Neural crest cell (in vitro differentiated cells): ENCODE data around the gene TCF15. TPM values are rescaled to one million over a fixed set of nuclear protein-coding genes. Genes with fewer than 3 reads are reported as not detected.

Experiments used
- DNase-seq: peaks from one replicate; pipeline ENCODE4 v3.0.0; 2021; ENCODE audit warnings: low read depth, mixed read lengths, low spot score
- H3K27ac Mint-ChIP-seq: one replicate; pipeline ENCODE4 v1.8.0; 2021; ENCODE audit warnings: mild to moderate bottlenecking, mixed read lengths; ENCODE audit not compliant: unreplicated experiment
- H3K27me3 Mint-ChIP-seq: 2 replicates; pipeline ENCODE4 v1.8.0; 2021; ENCODE audit warnings: low read depth, mild to moderate bottlenecking, mixed read lengths
- H3K36me3 Mint-ChIP-seq: 2 replicates; pipeline ENCODE4 v1.8.0; 2021; ENCODE audit warnings: low read depth, mild to moderate bottlenecking, mixed read lengths
- H3K4me1 Mint-ChIP-seq: 2 replicates; pipeline ENCODE4 v1.8.0; 2021; ENCODE audit warnings: mixed read lengths
- H3K4me3 Mint-ChIP-seq: one replicate; pipeline ENCODE4 v1.8.0; 2021; ENCODE audit warnings: mild to moderate bottlenecking, mixed read lengths
- H3K9me3 Mint-ChIP-seq: 2 replicates; pipeline ENCODE4 v1.8.0; 2021; ENCODE audit warnings: mixed read lengths
- total RNA-seq: library from RNA; stranded (reverse); gene quantifications from 2 replicates; pipeline ENCODE4 v1.2.1, GENCODE V29; 2021
- TF ChIP-seq, protein P1 (sequence below): fragments of 200-600 bp; sonication (generic); conservative IDR thresholded peaks from 2 replicates; pipeline ENCODE4 v1.5.0; 2021; ENCODE audit warnings: antibody characterized with exemption, mild to moderate bottlenecking

The TCF15 gene
- total RNA-seq, 1 donor from 2014 or later = 0.61 TPM

DNA sequence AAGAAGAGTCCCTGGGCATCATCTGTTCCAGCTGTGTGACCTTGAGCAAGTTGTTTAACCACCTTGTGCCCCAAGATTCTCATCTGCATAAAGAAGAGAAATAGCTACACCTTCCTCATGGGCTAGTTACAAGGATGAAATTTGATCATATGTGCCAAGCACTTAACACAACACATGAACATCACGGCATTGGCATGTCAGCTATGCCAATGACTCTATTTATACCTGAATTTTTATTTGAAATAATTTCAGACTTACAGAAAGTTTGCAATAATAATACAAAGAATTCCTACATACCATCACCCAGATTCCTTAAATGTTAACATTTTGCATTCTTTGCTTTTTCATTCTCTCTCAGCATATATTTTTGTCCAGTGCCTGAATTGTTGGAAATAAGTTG is 21.0 kb upstream of the TCF15 start:
- Mint-ChIP-seq H3K27ac (no peak overlapping the region), H3K4me1 (no peaks in the 10 kb centered on the region), H3K36me3 (no peaks in the 10 kb centered on the region), H3K9me3 (no peaks in the 10 kb centered on the region), H3K4me3 (no peak overlapping the region), H3K27me3 (peaks cover 22% of the 10 kb centered on the region)
- TF ChIP-seq, protein P1, sequence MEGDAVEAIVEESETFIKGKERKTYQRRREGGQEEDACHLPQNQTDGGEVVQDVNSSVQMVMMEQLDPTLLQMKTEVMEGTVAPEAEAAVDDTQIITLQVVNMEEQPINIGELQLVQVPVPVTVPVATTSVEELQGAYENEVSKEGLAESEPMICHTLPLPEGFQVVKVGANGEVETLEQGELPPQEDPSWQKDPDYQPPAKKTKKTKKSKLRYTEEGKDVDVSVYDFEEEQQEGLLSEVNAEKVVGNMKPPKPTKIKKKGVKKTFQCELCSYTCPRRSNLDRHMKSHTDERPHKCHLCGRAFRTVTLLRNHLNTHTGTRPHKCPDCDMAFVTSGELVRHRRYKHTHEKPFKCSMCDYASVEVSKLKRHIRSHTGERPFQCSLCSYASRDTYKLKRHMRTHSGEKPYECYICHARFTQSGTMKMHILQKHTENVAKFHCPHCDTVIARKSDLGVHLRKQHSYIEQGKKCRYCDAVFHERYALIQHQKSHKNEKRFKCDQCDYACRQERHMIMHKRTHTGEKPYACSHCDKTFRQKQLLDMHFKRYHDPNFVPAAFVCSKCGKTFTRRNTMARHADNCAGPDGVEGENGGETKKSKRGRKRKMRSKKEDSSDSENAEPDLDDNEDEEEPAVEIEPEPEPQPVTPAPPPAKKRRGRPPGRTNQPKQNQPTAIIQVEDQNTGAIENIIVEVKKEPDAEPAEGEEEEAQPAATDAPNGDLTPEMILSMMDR = no peak
- no peak for DNase-seq

DNA sequence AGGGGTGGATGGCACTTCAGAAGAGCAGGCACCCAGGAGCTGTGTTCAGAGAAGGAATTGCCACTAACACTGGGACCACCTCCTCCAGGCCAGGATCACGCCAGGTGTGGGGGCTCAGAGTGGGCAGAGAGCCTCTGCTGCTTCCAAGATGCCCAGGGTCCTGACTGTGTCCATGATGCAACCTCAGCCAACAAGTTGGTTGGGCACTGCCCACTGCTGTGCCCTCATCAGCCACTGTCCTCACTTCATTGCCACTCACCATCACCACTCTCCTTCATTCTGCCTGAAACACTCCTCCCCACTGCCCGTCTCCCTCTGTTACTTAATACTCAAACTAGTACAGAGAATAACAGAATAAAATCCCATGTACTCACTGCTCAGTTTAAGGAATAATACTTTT is 16.5 kb upstream of the TCF15 start:
- Mint-ChIP-seq H3K36me3 (no peaks in the 10 kb centered on the region), H3K4me1 (no peaks in the 10 kb centered on the region), H3K9me3 (no peaks in the 10 kb centered on the region), H3K4me3 (no peak overlapping the region), H3K27ac (no peak overlapping the region), H3K27me3 (peaks cover 32% of the 10 kb centered on the region)
- TF ChIP-seq, protein P1 = no peak
- no peak for DNase-seq

DNA sequence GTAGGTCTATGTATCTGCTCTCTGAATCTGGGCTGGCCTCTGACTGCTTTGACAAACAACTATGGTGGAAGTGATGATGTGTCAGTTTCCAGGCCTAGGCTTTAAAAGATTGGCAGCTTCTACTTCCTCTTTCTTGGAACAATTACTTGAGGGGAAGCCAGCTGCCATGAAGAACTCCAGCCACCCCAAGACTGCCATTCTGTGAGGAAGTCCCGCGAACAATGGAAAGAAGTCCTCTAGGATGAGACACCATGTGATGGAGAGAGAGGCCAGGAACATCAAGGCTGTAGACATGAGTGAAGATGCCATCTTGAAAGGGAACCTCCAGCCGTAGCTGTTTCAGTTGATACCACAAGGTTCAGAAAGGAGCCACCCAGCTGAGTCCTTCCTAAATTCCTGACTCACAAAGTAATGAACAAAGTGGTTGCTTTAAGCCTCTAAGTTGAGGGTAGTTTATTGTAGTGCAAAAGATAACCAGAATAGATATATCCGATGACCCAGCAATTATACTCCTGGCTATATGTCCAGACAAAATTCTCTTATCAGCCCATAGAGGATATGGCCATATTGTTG is 15.3 kb upstream of the TCF15 start:
- no peaks in the 10 kb centered on the region for H3K9me3 Mint-ChIP-seq
- H3K27me3 Mint-ChIP-seq = peaks cover 32% of the 10 kb centered on the region
- H3K4me3 Mint-ChIP-seq = no peak overlapping the region
- no peaks in the 10 kb centered on the region for H3K36me3 Mint-ChIP-seq
- TF ChIP-seq, protein P1 = no peak
- no peak for DNase-seq
- H3K4me1 Mint-ChIP-seq = peaks cover 4% of the 10 kb centered on the region
- H3K27ac Mint-ChIP-seq = no peak overlapping the region

DNA sequence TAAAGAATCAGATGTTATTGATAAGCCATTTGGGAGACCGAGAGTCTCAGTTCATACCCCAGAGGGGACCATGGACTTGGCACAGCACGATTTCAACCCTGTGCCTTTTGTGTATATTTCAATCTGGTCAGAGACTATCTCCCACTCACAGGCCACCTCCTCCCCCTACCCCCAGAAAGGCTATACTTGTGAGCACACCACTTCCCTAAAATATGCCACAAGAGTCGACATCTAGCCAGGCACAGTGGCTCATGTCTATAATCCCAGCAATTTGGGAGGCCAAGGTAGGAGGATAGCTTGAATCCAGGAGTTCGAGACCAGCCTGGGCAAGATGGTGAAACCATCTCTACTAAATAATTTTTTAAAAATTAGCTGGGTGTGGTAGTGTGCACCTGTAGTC is 13.6 kb upstream of the TCF15 start:
- Mint-ChIP-seq H3K27ac (no peak overlapping the region), H3K36me3 (no peaks in the 10 kb centered on the region), H3K4me3 (no peak overlapping the region), H3K27me3 (peaks cover 36% of the 10 kb centered on the region), H3K9me3 (no peaks in the 10 kb centered on the region), H3K4me1 (peaks cover 4% of the 10 kb centered on the region)
- TF ChIP-seq, protein P1 = no peak
- no peak for DNase-seq

DNA sequence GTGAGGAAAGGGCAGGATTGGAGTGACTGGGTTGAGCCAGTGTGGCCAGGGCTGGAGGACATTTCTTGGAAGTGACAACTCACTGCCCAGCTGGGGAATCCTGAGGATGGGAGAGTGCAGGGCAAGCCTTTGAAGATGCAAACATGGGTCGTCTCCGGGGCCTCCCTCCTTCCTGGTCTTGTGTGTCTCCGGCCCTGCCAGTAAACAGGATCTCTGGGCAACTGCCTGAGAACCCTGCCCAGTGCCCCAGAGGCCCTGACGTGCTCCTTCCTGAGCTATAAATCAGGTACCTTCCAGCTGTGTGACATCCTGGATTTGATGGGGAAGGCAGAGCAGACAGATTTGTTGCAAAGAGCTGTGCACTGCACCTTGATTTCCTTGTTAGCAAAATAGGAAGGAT is 12.9 kb upstream of the TCF15 start:
- Mint-ChIP-seq H3K27me3 (peaks cover 32% of the 10 kb centered on the region), H3K4me1 (peaks cover 4% of the 10 kb centered on the region), H3K4me3 (no peak overlapping the region), H3K27ac (no peak overlapping the region), H3K36me3 (no peaks in the 10 kb centered on the region), H3K9me3 (peaks cover 1% of the 10 kb centered on the region)
- TF ChIP-seq, protein P1 = no peak
- DNase-seq = no peak
